A549 (cell line): ENCODE results near the gene CTXND2. TPM values are rescaled to one million over a fixed set of nuclear protein-coding genes. Genes with fewer than 3 reads are reported as not detected.
A peak's percentile ranks its signal among the peaks of the same experiment; 100 is the strongest.
"Not testable (repeated sequence)": the region's sequence is repeated elsewhere in the genome, so short reads cannot be mapped to it uniquely, and the experiment has no call there.

Experiments
- ATAC-seq, 2 experiments: fragments of 200-7000 bp in 1 of 2; fragments of >200 bp in 1 of 2; cut with Nextera tagmentation in 1 of 2; cut with Tn5 transposase in 1 of 2; 3 replicates each; pipeline versions ENCODE4 v1.8.0 to v1.9.1; 2018 to 2020; ENCODE audit warnings: mild to moderate bottlenecking in 1 of 2, moderate library complexity in 1 of 2
- CTCF ChIA-PET: fragments of 300-600 bp; sonication (Branson Sonifier 250); formaldehyde crosslinking; extraction: SDS; loops from one replicate; lab custom pipeline; 2021; ENCODE audit warnings: antibody characterized with exemption, inconsistent platforms; lab: Yijun Ruan, JAX
- POLR2A ChIA-PET: fragments of 350-600 bp; formaldehyde crosslinking; extraction: SDS; loops from one replicate; lab custom pipeline; 2021; ENCODE audit warnings: antibody characterized with exemption, inconsistent platforms; lab: Yijun Ruan, JAX
- DNase-seq, 2 experiments: peaks; one replicate each; pipeline versions ENCODE4 v3.0.0 to v3.0.0-alpha.2; 2011 to 2016; ENCODE audit warnings: low read depth in 1 of 2, low spot score in 1 of 2
- FAIRE-seq: peaks from 2 replicates; lab custom pipeline; 2011; peaks lifted over from hg19 to GRCh38; lab: Jason Lieb, UNC
- H3K27ac ChIP-seq, 2 experiments: fragments of >200 bp; sonication (Bioruptor Twin); formaldehyde crosslinking; 3 replicates each; pipeline ENCODE4 v1.5.1; 2016 to 2017
- H3K4me1 ChIP-seq: fragments of >200 bp; sonication (Bioruptor Twin); formaldehyde crosslinking; 3 replicates; pipeline ENCODE4 v1.6.1; 2016
- H3K4me2 ChIP-seq: fragments of >200 bp; sonication (Bioruptor Twin); formaldehyde crosslinking; 3 replicates; pipeline ENCODE4 v1.6.1; 2016
- H3K4me3 ChIP-seq: fragments of >200 bp; sonication (Bioruptor Twin); formaldehyde crosslinking; 3 replicates; pipeline ENCODE4 v1.5.1; 2016
- H3K9me3 ChIP-seq: fragments of >200 bp; sonication (Bioruptor Twin); formaldehyde crosslinking; 3 replicates; pipeline ENCODE4 v1.6.1; 2016
- ATOH8 ChIP-seq: fragments of 250-450 bp; sonication (Bioruptor Pico); IDR thresholded peaks from 2 replicates; pipeline ENCODE4 v1.5.0; 2020; ENCODE audit warnings: low read depth, mild to moderate bottlenecking, moderate library complexity
- BCL3 ChIP-seq: fragments of >200 bp; sonication (Bioruptor Twin); formaldehyde crosslinking; IDR thresholded peaks from 3 replicates; pipeline ENCODE4 v1.6.1; 2016
- BHLHE40 ChIP-seq: IDR thresholded peaks from 2 replicates; pipeline ENCODE4 v1.6.1; 2012; ENCODE audit warnings: low read depth, low read length, inconsistent platforms
- CEBPB ChIP-seq, 2 experiments: fragments of >200 bp in 1 of 2; sonication (Bioruptor Twin) in 1 of 2; formaldehyde crosslinking in 1 of 2; IDR thresholded peaks; 2 replicates each; pipeline ENCODE4 v1.6.1; 2012 to 2016
- EHF ChIP-seq: fragments of 250-450 bp; sonication (Bioruptor Pico); IDR thresholded peaks from 2 replicates; pipeline ENCODE4 v1.5.0; 2020; ENCODE audit warnings: mild to moderate bottlenecking
- FOSB ChIP-seq: fragments of 250-450 bp; sonication (Bioruptor Pico); IDR thresholded peaks from 2 replicates; pipeline ENCODE4 v1.5.0; 2020; ENCODE audit warnings: mild to moderate bottlenecking, moderate library complexity
- FOXS1 ChIP-seq: fragments of 250-450 bp; sonication (Bioruptor Pico); IDR thresholded peaks from 2 replicates; pipeline ENCODE4 v1.5.0; 2020; ENCODE audit warnings: mild to moderate bottlenecking, moderate library complexity
- HES2 ChIP-seq: fragments of >200 bp; sonication (Bioruptor Twin); formaldehyde crosslinking; IDR thresholded peaks from 2 replicates; pipeline ENCODE4 v1.6.1; 2016
- HEYL ChIP-seq: fragments of 250-450 bp; sonication (Bioruptor Pico); IDR thresholded peaks from 2 replicates; pipeline ENCODE4 v1.8.0; 2021; ENCODE audit warnings: mild to moderate bottlenecking, moderate library complexity
- HMGXB4 ChIP-seq: fragments of 250-450 bp; sonication (Bioruptor Pico); IDR thresholded peaks from 2 replicates; pipeline ENCODE4 v1.5.0; 2021; ENCODE audit warnings: mild to moderate bottlenecking, moderate library complexity, borderline replicate concordance
- HOXB13 ChIP-seq: fragments of 250-450 bp; sonication (Bioruptor Pico); IDR thresholded peaks from 2 replicates; pipeline ENCODE4 v1.5.0; 2020; ENCODE audit warnings: low read depth, mild to moderate bottlenecking, moderate library complexity
- KDM1A ChIP-seq: fragments of 200-600 bp; sonication (generic); IDR thresholded peaks from 2 replicates; pipeline ENCODE4 v1.6.1; 2016; ENCODE audit warnings: low read depth, mild to moderate bottlenecking
- MAX ChIP-seq: IDR thresholded peaks from 2 replicates; pipeline ENCODE4 v1.6.1; 2012
- MAZ ChIP-seq: fragments of 150-350 bp; IDR thresholded peaks from 2 replicates; pipeline ENCODE4 v1.6.1; 2014; ENCODE audit warnings: antibody characterized with exemption, low read depth, low read length, borderline replicate concordance
- NR3C1 ChIP-seq: fragments of >200 bp; sonication (Bioruptor Twin); formaldehyde crosslinking; IDR thresholded peaks from 3 replicates; pipeline ENCODE4 v1.6.1; 2017
- PHF8 ChIP-seq: fragments of 200-600 bp; sonication (generic); IDR thresholded peaks from 2 replicates; pipeline ENCODE4 v1.6.1; 2016; ENCODE audit warnings: low read depth, mild to moderate bottlenecking, antibody characterized with exemption, moderate library complexity, borderline replicate concordance
- RARB ChIP-seq: fragments of 250-450 bp; sonication (Bioruptor Pico); IDR thresholded peaks from 2 replicates; pipeline ENCODE4 v1.8.0; 2021; ENCODE audit warnings: mild to moderate bottlenecking, moderate library complexity
- REST ChIP-seq: fragments of 200-600 bp; sonication (generic); IDR thresholded peaks from 2 replicates; pipeline ENCODE4 v1.6.1; 2016; ENCODE audit warnings: antibody characterized with exemption, mild to moderate bottlenecking, moderate library complexity
- RNF2 ChIP-seq: fragments of 200-600 bp; sonication (generic); IDR thresholded peaks from 2 replicates; pipeline ENCODE4 v1.6.1; 2016; ENCODE audit warnings: low read depth, mild to moderate bottlenecking, antibody characterized with exemption, moderate library complexity, borderline replicate concordance
- TP53 ChIP-seq: fragments of 250-450 bp; sonication (Bioruptor Pico); IDR thresholded peaks from 2 replicates; pipeline ENCODE4 v1.5.0; 2021; ENCODE audit warnings: mild to moderate bottlenecking, moderate library complexity
- ZC3H11A ChIP-seq: fragments of 450-650 bp; IDR thresholded peaks from 2 replicates; pipeline ENCODE4 v1.6.1; 2014; ENCODE audit warnings: antibody characterized with exemption, mild to moderate bottlenecking
- ZNF302 ChIP-seq: fragments of 250-450 bp; sonication (Bioruptor Pico); IDR thresholded peaks from 2 replicates; pipeline ENCODE4 v1.9.0; 2021; ENCODE audit warnings: inconsistent platforms, mild to moderate bottlenecking, moderate library complexity
- WGBS: methylation state at CpG from one replicate; pipeline ENCODE4 v1.1.6; 2017; ENCODE audit errors: missing lambda C conversion rate; 5-methylcytosine and 5-hydroxymethylcytosine counted together
- polyA plus RNA-seq, 4 experiments: library from polyadenylated mRNA; depleted of rRNA in 3 of 4; stranded (reverse); fragments of >200 nt; fragmentation: RNase III in 1 of 4; extraction: RNeasy Plus Mini Kit Qiagen cat#74134 plus additional on column Dnase treatment in 1 of 4; gene quantifications; 2 replicates in 3 of 4; 3 replicates in 1 of 4; pipeline ENCODE4 v1.2.3, GENCODE V29; 2011 to 2017

The CTXND2 gene
- polyA plus RNA-seq, 2 of the 4 experiments (the other 2 are of a cell fraction), result not detected

- Histone ChIP-seq H3K27ac (no peak overlapping the region), H3K4me3 (no peak overlapping the region), H3K4me2 (peak overlapping the region; percentile 72)
- no peak for DNase-seq
- TF ChIP-seq MAZ, result no peak
- no peak for TF ChIP-seq HEYL (CRISPR knock-in tag)
- TF ChIP-seq ZC3H11A, result no peak
- no peak for TF ChIP-seq MAX
- TF ChIP-seq KDM1A, result no peak
- TF ChIP-seq HOXB13, result no peak
- no peak for TF ChIP-seq ATOH8 (CRISPR knock-in tag)
- no peak for TF ChIP-seq CEBPB (IDR thresholded peaks at IDR 0.05)
- no peak for TF ChIP-seq REST
- no peak for TF ChIP-seq RARB
- TF ChIP-seq, all 56 proteins: peak for 0
- 94% methylated on average over 4 of the region's 4 CpGs for WGBS
- no peak for ATAC-seq
- FAIRE-seq, result no peak
- H3K4me1 ChIP-seq, result peaks cover 10% of the 10 kb centered on the region; the same call in 2 of the 3 replicates
- POLR2A ChIA-PET, result no interaction called here
- peaks cover 14% of the 10 kb centered on the region for H3K9me3 ChIP-seq
- CTCF ChIA-PET, result interaction anchor here (0.6 kb wide), 1 partner anchor 59 kb away, joined by 4 read pairs; no protein-coding TSS in a partner anchor
Observed at GRCh38 chr1:150927624-150928023, 40.7 kb downstream of the CTXND2 start.

GRCh38 chr1:150928286-150928685, 41.4 kb downstream of the CTXND2 start:
- H3K4me3 ChIP-seq, result no peak overlapping the region
- no peak for FAIRE-seq
- H3K9me3 ChIP-seq, result peaks cover 14% of the 10 kb centered on the region
- ATAC-seq, result no peak
- H3K27ac ChIP-seq, result no peak overlapping the region
- DNase-seq, result no peak
- TF ChIP-seq MAZ (no peak), BHLHE40 (no peak), TP53 (CRISPR knock-in tag) (no peak), FOSB (CRISPR knock-in tag) (no peak), ZNF302 (CRISPR knock-in tag) (no peak), KDM1A (no peak), HES2 (no peak), HMGXB4 (CRISPR knock-in tag) (no peak), NR3C1 (no peak), FOXS1 (CRISPR knock-in tag) (no peak), PHF8 (no peak), EHF (no peak), BCL3 (no peak), RNF2 (no peak)
- H3K4me2 ChIP-seq, result no peak overlapping the region
- H3K4me1 ChIP-seq, result peaks cover 7% of the 10 kb centered on the region; the same call in 2 of the 3 replicates
- WGBS, result 89% methylated on average over 3 of the region's 3 CpGs
- ChIA-PET POLR2A (no interaction called here), CTCF (no interaction called here)

- H3K4me2 ChIP-seq, H3K4me3 ChIP-seq, FAIRE-seq, ATAC-seq, DNase-seq, POLR2A ChIA-PET, H3K4me1 ChIP-seq, CTCF ChIA-PET, H3K27ac ChIP-seq: not testable (repeated sequence)
- 98% methylated on average over 6 of the region's 6 CpGs for WGBS
- peaks cover 14% of the 10 kb centered on the region for H3K9me3 ChIP-seq
Observed at GRCh38 chr1:150928775-150929174, 41.8 kb downstream of the CTXND2 start.
